Astrocyte (in vitro differentiated cells and primary cell): ENCODE results near the gene UTRN. TPM values are rescaled to one million over a fixed set of nuclear protein-coding genes. Genes with fewer than 3 reads are reported as not detected.
A peak's percentile ranks its signal among the peaks of the same experiment; 100 is the strongest.

Experiments used
- DNase-seq: peaks from one replicate; pipeline ENCODE4 v3.0.0-alpha.2; 2010; ENCODE audit warnings: low read depth
- FAIRE-seq: peaks from 2 replicates; lab custom pipeline; 2011; peaks lifted over from hg19 to GRCh38; lab: Jason Lieb, UNC
- H2AFZ ChIP-seq: 2 replicates; pipeline ENCODE4 v1.6.0; 2012; ENCODE audit warnings: low read depth, low read length, inconsistent platforms
- H3K27ac ChIP-seq: 2 replicates; pipeline ENCODE4 v1.5.1; 2011; ENCODE audit warnings: low read depth, low read length, inconsistent platforms
- H3K27me3 ChIP-seq: 2 replicates; pipeline ENCODE4 v1.6.0; 2011; ENCODE audit warnings: low read length, inconsistent platforms; ENCODE audit not compliant: insufficient read depth
- H3K36me3 ChIP-seq: 2 replicates; pipeline ENCODE4 v1.5.1; 2011; ENCODE audit warnings: low read length, inconsistent platforms; ENCODE audit not compliant: insufficient read depth
- H3K4me1 ChIP-seq: 2 replicates; pipeline ENCODE4 v1.5.1; 2011; ENCODE audit warnings: low read length, inconsistent platforms; ENCODE audit not compliant: insufficient read depth
- H3K4me2 ChIP-seq: 2 replicates; pipeline ENCODE4 v1.6.0; 2012; ENCODE audit warnings: low read length, inconsistent platforms
- H3K4me3 ChIP-seq: 2 replicates; pipeline ENCODE4 v1.5.1; 2011; ENCODE audit warnings: low read depth, mild to moderate bottlenecking, low read length, inconsistent platforms; ENCODE audit not compliant: insufficient read depth
- H3K79me2 ChIP-seq: 2 replicates; pipeline ENCODE4 v1.6.0; 2012; ENCODE audit warnings: mild to moderate bottlenecking, low read length, inconsistent platforms; ENCODE audit not compliant: insufficient read depth
- H3K9ac ChIP-seq: 2 replicates; pipeline ENCODE4 v1.6.0; 2012; ENCODE audit warnings: mild to moderate bottlenecking, low read length, inconsistent platforms
- H3K9me3 ChIP-seq: 2 replicates; pipeline ENCODE4 v1.5.1; 2012; ENCODE audit warnings: low read depth, mild to moderate bottlenecking, low read length, inconsistent platforms; ENCODE audit not compliant: insufficient read depth
- H4K20me1 ChIP-seq: 2 replicates; pipeline ENCODE4 v1.6.0; 2012; ENCODE audit warnings: low read length, inconsistent platforms; ENCODE audit not compliant: insufficient read depth
- H3K27ac Mint-ChIP-seq: one replicate; pipeline ENCODE4 v1.8.0; 2021; ENCODE audit warnings: mild to moderate bottlenecking, mixed read lengths; ENCODE audit not compliant: unreplicated experiment
- H3K27me3 Mint-ChIP-seq: one replicate; pipeline ENCODE4 v1.8.0; 2021; ENCODE audit warnings: low read depth, mixed read lengths; ENCODE audit not compliant: unreplicated experiment
- H3K36me3 Mint-ChIP-seq: one replicate; pipeline ENCODE4 v1.8.0; 2021; ENCODE audit warnings: low read depth, mixed read lengths; ENCODE audit not compliant: unreplicated experiment
- H3K4me1 Mint-ChIP-seq: one replicate; pipeline ENCODE4 v1.8.0; 2021; ENCODE audit warnings: low read depth, mixed read lengths; ENCODE audit not compliant: unreplicated experiment
- H3K4me3 Mint-ChIP-seq: one replicate; pipeline ENCODE4 v1.8.0; 2021; ENCODE audit warnings: mild to moderate bottlenecking, moderate library complexity, mixed read lengths; ENCODE audit not compliant: unreplicated experiment
- H3K9me3 Mint-ChIP-seq: one replicate; pipeline ENCODE4 v1.8.0; 2021; ENCODE audit warnings: mild to moderate bottlenecking, mixed read lengths; ENCODE audit not compliant: unreplicated experiment
- CTCF ChIP-seq: IDR thresholded peaks from 2 replicates; pipeline ENCODE4 v1.5.1; 2011; ENCODE audit warnings: low read depth, mild to moderate bottlenecking, inconsistent platforms, low read length, moderate library complexity; ENCODE audit not compliant: insufficient read depth
- EZH2 ChIP-seq: IDR thresholded peaks from 2 replicates; pipeline ENCODE4 v1.6.1; 2012; ENCODE audit warnings: mild to moderate bottlenecking, low read length, inconsistent platforms; ENCODE audit not compliant: insufficient read depth
- total RNA-seq: library from RNA; stranded (reverse); gene quantifications from 2 replicates; pipeline ENCODE4 v1.2.1, GENCODE V29; 2021

Gene UTRN
- total RNA-seq, 1 donor from 2014 or later, result 86.3 TPM

DNA sequence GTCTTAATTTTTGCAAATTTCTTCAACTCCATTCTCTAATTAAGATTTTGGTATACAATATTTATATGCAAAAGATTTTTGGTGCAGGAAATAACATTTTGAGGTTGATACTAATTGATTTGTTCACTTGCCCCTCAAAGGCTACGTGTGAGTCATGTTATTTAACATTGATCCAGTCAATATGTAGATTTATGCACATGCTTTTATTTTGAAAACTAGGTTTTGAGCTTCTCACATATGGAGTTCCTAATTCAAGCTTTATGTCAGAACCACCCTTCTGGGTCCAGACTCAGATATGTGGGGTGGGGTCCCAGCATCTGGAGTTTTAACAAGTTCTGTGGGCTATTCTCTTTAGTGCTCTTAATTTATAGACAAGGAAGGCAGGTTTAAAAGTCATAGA, 13.8 kb downstream of the UTRN start:
- Mint-ChIP-seq H3K4me1 (peaks cover 17% of the 10 kb centered on the region), H3K27me3 (no peaks in the 10 kb centered on the region), H3K9me3 (no peaks in the 10 kb centered on the region), H3K36me3 (peaks cover 41% of the 10 kb centered on the region), H3K27ac (no peak overlapping the region), H3K4me3 (no peak overlapping the region)
- no peak for FAIRE-seq
- Histone ChIP-seq H3K9ac (no peak overlapping the region), H3K9me3 (no peaks in the 10 kb centered on the region), H2AFZ (no peak overlapping the region), H3K4me2 (no peak overlapping the region), H3K36me3 (peaks cover 4% of the 10 kb centered on the region), H3K27ac (no peak overlapping the region), H3K4me1 (peaks cover 6% of the 10 kb centered on the region), H3K4me3 (no peak overlapping the region), H4K20me1 (peaks cover 16% of the 10 kb centered on the region), H3K79me2 (peaks cover 23% of the 10 kb centered on the region), H3K27me3 (no peaks in the 10 kb centered on the region)
- no peak for DNase-seq
- no peak for TF ChIP-seq EZH2
- no peak for TF ChIP-seq CTCF

GRCh38 chr6:144302701-144303372, 17.7 kb downstream of the UTRN start:
- DNase-seq (peak; percentile 22), FAIRE-seq (no peak)
- Histone ChIP-seq H3K4me3 (no peak overlapping the region), H3K4me2 (no peak overlapping the region), H2AFZ (no peak overlapping the region), H3K27me3 (no peaks in the 10 kb centered on the region), H3K79me2 (peaks cover 36% of the 10 kb centered on the region), H4K20me1 (peaks cover 30% of the 10 kb centered on the region), H3K4me1 (peaks cover 9% of the 10 kb centered on the region), H3K9ac (no peak overlapping the region), H3K36me3 (no peaks in the 10 kb centered on the region), H3K27ac (no peak overlapping the region), H3K9me3 (no peaks in the 10 kb centered on the region)
- TF ChIP-seq EZH2 (no peak), CTCF (no peak)
- H3K27ac Mint-ChIP-seq, result no peak overlapping the region
- no peaks in the 10 kb centered on the region for H3K9me3 Mint-ChIP-seq
- peaks cover 15% of the 10 kb centered on the region for H3K4me1 Mint-ChIP-seq
- H3K4me3 Mint-ChIP-seq, result no peak overlapping the region
- H3K27me3 Mint-ChIP-seq, result no peaks in the 10 kb centered on the region
- H3K36me3 Mint-ChIP-seq, result peaks cover 26% of the 10 kb centered on the region

DNA sequence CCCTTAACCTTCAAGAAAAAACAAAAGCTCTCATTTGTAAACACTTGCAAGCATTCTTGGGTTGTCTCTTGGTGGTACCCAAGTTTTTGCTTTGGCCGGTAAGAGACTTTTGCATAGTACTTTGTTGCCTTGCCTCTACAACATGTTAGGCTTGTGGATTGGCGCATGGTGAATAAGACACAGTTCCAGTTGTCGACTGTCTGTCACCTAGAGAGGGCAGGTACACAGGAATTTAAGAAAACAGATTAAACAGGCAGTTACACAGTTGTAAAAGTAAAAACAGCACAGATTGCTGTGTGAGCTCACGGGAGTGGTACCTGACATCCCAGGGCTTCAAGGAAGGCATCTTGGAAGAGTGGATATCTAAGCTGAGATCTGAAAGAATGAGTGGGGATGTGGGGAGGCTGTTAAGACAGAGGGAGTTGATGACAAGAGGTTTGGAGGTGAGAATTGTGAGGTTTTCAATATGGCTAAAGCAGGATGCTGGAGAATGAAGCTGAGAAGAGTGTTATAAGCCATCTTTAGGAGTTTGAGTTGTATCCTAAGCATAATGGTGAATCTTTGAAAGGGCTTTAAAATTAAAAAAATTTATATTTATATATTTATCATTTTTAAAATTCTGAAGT, 19.2 kb downstream of the UTRN start:
- H3K9me3 ChIP-seq, result no peaks in the 10 kb centered on the region
- H3K4me1 Mint-ChIP-seq, result peaks cover 15% of the 10 kb centered on the region
- H3K36me3 ChIP-seq, result no peaks in the 10 kb centered on the region
- no peak overlapping the region for H2AFZ ChIP-seq
- peaks cover 9% of the 10 kb centered on the region for H3K4me1 ChIP-seq
- H3K27ac Mint-ChIP-seq, result no peak overlapping the region
- H3K27ac ChIP-seq, result no peak overlapping the region
- H3K4me3 ChIP-seq, result no peak overlapping the region
- DNase-seq (no peak), FAIRE-seq (no peak)
- no peak overlapping the region for H3K9ac ChIP-seq
- peaks cover 34% of the 10 kb centered on the region for H4K20me1 ChIP-seq
- H3K27me3 ChIP-seq, result no peaks in the 10 kb centered on the region
- H3K79me2 ChIP-seq, result peaks cover 36% of the 10 kb centered on the region
- peaks cover 22% of the 10 kb centered on the region for H3K36me3 Mint-ChIP-seq
- H3K9me3 Mint-ChIP-seq, result no peaks in the 10 kb centered on the region
- H3K4me2 ChIP-seq, result no peak overlapping the region
- no peaks in the 10 kb centered on the region for H3K27me3 Mint-ChIP-seq
- TF ChIP-seq EZH2, result no peak
- no peak for TF ChIP-seq CTCF
- H3K4me3 Mint-ChIP-seq, result no peak overlapping the region
